HUDEP-2 (cell line): Measurements from ENCODE around the gene SPTSSB.
A peak's percentile ranks its signal among the peaks of the same experiment; 100 is the strongest.

Source experiments
- DNase-seq, 76 experiments: peaks; one replicate each; lab custom pipeline; 2025; ENCODE audit not compliant: unreplicated experiment in 76 of 76; lab: John Stamatoyannopoulos, UW

Gene SPTSSB, protein sequence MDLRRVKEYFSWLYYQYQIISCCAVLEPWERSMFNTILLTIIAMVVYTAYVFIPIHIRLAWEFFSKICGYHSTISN

DNA sequence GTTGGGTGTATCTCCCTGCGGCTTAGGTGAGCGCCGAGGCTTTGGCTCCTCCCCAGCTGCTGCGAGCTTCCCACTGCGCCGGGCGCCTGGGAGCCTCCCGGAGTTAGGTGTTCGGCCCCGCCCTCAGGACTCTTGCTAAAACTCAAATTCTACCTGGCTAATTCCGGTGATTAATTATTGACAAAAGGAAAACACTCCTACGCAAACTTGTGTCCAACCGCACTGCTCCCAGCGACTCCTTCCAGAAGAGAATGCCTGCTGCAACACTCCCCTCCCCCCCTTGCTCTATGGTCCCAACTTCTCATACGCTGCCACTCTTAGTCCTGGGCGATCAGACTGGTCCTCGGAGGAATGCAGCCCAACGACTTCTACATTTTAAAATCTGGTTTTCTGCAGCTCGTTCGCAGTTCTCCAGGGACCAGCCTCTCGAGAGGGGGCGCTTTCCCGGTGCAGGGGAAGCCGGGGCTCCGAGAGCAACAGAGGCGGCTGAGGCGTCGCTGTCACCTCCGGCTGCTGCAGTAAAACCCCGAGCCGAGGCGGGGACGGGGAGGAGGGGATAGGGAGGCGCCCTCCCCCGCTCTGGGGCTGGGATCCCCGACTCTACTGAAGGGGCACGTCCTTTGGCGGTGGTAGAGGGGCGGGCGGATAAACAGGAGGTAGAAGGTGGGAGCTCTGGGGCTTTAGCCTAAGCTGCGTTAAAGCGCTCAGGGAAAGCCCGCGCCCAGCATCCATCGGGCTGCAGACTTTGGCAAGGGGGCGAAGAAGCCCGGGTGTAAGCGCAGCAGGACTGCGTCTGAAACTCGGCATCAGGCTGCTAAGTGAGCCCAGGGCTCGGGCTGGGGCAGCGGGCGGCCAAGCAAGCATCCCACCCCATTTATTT is at the start of gene SPTSSB:
Gene SPTSSB (minus strand): TSS at position 77 of the 880 bp plus-strand sequence. CDS start 25,194 bp downstream, outside the sequence.
- DNase-seq = no peak

DNA sequence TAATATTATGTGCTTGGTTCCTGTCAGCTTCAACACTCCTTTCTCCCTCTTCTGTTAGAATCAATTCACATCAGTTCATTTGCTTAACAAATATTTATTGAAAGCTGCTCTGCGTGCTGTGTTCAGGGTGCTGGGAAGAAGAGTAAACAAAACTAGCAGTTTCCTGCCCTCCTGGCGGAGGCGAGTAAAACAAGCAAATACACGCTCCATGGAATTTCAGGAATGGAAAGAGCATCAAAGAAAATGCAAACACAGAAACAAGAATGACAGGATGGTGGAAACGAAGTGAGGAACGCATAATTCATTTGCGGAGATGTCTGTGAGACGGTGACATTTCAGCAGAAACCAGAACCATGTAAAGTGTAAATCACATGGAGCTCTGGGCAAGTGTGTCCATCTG is 49.4 kb upstream of the SPTSSB start:
- no peak for DNase-seq

DNA sequence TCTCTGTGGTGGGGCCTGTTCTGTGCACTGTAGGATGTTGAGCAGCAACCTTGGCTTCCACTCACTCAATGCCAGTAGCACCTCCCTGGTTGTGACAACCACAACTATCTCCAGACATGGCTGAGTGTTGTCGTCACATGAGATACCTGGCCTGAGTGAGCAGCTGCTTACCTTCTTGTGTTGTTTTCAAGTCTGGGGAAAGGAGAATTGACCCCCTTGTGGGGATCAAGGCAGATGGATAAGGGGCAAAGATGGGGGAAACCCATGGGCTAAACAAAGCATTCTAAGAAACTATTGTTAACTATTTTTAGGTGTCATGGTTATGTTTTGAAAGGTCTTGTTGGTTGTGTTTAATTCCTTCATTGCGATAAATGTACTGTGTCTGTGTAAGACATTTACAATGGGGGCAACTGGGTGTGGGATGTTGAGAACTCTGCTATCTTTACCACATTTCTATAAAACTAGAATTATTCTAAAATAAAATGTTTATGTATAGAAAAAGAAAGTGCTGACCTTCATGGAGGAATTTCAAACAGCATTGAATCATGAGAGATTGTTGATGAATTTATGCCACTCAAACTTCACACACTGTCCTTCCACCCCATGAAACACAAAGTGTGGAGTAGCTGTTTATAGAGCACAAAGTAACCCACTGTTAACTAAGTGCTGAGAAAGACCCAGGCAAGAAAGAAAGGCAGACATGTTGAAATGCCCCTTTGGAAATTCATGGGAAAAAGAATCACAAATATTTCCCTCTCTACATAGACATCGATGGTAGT is 48.4 kb upstream of the SPTSSB start:
- no peak for DNase-seq

DNA sequence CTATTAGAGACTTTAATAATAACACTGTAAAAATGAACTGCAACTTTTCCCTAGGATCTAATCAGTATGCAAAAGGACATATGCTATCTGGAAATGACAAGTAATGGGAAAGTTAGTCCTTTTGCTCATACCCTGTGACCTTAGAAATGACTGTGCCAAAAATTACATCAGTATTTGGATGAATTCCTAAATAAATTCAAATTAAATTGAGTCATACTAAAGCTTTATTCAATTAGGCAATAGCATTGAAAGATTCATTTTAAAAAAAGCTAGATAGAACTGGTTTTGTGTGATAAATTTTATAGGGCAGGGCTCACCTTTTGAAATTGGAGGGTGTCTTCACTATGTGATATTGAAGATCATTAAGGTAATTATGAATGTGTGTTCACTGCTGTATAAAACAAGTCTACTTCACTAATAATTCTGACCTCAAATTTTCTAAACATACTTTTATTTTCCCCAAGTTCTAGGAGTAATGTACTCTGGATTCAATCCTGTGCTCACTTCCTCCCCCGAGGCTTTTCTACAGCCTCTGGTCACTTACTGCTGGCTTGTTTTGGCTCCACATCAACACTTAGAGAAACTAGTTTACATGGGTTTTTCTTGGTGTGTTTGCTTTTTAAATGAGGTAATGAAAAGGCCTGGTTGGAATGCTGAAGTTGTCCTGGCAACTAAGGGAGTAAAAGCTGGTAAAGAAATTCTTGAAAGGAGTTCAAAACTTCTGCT is 44.4 kb upstream of the SPTSSB start:
- DNase-seq = no peak

DNA sequence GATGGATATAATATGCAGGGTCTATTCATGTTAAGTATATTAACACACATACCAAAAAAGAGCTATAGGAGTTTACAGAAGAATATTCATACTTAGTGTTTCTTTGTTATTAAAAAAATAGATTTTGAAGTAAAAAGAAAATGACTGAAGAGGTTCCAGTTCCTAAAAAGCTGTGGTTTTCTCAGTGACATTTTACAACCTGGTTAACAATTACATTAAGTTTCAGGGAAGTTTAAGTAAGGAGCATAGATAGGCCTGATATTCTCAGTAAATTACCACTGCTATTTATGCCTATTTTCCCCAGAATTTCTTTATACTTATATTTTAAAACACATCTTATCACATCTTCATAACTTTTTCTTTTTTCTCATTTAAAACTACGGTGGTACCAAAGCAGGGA is 43.6 kb upstream of the SPTSSB start:
- no peak for DNase-seq

DNA sequence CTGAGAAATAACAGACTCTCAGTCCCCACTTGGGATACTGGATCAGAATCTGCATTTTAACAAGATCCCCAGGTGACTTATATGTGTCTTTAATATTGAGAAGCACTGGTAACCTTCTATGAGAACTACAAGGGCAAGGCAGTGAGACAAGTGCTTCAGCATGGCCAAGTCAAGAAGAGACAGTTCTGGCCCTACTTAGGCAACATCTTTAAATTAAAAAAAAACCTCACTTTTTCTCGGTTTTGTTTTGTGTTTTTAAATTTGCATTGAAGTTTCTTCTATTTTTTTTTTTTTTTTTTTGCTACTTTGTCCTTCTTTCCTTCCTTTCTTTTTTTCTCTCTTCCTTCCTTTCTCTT is 42.5 kb upstream of the SPTSSB start:
- no peak for DNase-seq

DNA sequence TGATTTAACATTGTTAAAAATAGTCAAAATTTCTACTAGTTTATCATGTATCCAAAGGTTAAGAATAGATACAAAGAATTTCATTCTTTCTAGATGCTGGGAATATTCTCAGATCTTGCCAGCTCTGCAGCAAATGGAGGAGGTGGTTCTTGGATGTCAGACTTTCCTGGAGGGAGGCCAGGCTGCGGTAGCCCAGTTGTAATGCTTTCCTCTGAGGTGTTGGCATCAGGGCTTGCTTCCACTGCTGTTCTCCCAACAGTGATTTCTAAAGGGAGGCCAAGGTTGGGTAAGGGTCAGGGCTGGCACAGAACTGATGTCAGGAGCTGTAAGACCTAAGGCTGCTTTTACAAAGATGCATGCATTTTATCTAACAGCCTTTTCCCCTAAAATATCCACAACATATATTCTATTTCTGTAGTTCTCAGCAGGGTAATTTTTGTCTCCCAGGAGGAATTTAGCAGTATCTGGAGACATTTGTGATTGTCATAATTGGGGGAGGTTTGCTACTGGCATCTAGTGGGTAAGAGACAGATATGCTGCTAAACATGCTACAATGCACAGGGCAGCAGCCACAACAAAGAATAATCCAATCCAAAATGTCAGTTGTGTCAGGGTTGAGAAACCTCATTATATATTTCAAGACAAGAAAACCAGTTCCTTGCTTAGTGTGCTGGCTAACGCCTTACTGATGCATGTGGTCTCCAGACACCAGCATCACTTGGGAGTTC is 42.0 kb upstream of the SPTSSB start:
- no peak for DNase-seq

DNA sequence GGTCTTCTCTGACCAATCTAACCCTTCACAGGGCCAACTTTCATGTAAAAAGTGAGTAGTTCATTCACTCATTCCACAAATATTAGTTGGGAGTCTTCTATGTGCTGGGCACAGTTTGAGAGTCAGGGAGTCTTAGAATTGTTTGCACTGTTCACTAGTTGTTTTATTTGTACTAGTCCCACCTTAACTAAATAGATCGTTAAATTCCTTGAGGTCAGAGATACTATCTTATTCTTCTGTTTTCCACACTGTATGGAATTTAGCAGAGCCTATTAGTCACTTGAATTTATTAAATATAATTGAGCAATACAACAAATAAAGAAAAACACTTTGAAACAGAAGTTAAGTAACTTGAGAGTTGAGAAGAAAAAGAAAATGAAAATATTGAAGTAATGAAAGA is 40.8 kb upstream of the SPTSSB start:
- DNase-seq = no peak

DNA sequence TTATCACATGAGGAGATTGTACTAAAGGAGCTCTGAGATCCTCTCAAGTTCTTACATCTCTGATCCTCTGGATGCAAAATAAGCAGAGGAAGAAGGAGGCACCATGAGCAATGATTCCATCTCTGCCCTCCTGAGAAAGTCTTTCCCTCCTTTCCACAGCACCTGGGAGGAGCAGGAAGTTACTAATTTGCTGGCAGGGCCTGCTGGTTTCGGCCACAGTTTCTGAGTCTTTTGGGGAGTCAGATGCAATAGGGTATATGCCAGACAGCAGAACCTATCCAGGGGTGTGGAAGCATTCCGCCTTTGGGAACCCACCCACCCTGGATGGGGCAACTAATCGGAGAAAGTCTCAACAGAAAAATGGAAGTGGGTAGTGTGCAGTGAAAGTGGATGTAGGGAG is 38.5 kb upstream of the SPTSSB start:
- DNase-seq = no peak

DNA sequence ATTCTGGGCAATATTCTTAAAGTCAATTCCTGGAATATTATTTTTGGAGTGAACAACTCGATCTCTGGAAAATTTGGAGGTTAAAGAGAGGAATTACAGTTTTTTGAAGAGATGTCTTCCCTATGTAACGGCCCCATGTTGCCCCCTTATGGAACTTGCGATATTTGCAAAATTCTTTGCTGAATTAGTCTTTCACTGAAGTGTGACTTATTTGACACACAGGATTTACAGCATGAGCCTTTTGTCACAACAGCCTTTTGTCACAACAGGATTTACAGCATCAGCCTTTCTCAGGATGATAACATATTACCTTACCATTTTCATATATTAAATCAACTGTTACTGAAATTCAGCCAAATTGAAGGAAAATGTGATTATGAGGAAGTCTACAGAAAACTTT is 37.8 kb upstream of the SPTSSB start:
- DNase-seq = peak in 22 of 76 experiments; percentile 0 to 52 (median 13)

DNA sequence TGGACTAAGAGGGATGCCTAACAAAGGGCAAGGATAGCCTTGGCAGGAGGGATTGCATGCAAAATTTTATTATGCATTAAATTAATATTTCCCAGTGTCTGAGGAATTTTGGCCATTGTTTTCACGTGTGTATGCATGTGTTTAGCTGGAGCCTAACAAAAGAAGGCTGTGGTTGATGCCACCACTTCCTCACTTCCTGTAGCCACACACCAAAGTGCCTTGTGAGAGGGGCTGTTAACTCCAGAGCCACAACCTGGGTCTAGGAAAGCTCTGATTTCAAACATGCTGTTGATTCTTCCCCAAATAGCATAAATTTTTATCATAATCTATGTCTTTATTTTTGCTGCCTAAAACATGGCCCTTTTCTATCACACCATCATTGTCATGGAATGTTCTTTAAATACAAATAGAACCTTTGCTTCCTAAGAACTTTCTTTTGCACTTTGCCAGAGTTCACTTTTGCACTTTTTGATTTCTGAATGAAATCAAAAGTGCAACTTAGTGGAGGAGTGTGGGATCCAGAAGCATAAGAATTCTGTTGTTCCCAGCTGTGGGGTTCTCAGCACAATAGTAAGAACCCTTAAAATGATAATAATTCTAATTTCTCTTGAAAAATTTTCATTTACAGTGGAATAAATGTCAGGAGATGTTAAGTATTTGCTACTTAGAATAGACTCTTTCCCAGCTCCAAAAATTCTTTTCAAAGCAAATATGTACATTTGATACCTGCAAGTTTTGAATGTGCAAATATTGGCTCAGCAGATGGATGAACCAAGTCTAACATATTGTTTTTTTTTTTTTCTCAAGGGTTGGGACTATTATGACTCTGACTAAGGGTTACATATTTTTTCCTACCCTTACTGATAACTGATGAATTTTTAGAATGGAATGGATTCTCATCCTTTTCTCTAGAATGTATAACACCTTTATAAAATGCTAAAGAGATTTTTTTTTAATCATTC is 35.6 kb upstream of the SPTSSB start:
- no peak for DNase-seq

DNA sequence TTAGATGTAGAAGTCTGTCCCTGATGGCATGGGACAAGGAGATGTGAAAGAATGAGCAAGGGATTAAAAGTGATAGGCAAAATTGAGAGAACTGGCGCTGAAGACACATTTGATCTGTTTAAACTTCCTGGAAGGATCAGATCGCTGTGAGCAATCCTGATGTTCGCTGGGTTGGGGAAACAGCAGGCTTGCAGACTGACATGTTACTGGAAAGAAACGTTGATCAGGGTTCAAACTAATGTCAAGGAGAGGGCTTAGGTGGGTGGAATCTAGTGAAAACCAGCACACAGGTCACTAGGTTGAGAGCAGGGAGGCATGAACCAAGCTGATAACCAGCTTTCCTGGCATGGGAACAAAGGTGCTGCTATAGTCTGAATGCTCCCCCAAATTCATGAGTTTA is 34.5 kb upstream of the SPTSSB start:
- DNase-seq = no peak

DNA sequence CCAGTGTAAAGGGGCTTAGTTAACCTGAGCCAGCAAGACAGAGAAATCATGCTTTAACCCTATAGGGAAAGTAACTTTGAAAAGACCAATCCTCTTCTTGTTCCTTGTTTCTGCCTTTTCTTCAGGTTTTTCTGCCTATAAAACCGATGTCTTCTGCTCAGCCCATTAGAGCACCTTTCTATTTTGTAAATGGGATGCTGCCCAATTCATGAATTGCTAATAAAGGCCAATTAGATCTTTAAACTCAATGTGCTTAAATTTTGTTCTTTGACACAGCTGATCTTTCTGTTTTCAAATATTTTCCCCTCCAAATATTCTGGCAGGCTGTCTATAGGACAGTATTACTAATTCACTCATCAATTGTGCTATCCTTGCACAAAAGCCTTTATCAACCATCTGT is 33.8 kb upstream of the SPTSSB start:
- DNase-seq = no peak

DNA sequence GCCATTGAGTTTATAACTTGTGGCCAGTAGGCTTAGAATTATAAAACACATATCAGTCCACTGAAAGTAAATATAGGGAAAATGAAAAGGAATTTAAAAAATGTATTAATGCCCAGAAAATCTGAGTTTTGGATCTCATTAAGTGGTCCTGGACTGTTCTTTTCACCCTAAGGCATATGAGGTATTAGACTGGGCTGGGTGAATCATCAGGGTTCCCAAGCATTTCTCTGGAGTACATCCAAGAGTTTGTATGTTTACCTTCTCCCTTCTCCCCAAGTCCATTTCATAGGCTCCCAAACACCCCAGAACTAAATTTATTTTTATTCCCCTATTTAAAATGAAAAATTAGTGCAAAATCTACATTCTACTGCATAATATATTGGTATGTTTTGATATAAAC is 31.9 kb upstream of the SPTSSB start:
- DNase-seq = no peak

DNA sequence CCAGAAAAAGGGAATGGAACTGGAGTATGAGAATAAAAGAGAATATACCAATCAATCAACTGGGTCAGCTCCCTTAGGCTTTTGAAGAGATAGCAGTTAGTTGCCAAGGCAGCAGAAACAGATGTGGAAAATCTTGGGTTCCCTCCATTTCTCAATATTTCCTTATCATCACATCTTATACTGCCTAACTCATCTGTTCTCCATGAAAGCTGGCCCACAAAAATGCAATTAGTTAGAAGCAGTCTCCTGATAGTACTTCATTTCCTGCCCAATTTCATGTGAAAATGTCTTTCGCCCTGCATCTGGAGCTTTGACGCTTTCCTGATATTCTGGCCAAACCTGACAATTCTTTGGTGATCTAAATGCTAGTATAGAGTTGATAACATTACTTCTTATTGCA is 30.1 kb upstream of the SPTSSB start:
- DNase-seq = no peak

DNA sequence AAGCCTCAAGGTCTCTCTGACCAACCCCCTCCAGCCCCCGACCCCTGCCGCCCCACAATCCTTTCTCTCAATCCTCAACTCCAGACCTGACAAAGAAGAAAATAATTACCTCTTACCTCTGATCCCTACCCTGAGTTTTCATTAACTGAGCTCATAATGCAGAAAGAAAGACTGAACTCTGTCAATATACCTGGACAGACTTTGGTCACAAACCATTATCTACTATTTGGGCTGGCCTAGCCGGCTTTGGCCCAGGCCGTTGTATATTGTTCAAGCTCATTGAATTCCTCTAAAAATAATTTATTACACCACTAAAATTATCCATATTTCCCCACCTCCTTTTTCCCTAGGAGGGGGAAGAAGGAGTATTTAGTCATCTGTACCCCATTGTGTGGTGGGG is 29.3 kb upstream of the SPTSSB start:
- no peak for DNase-seq

DNA sequence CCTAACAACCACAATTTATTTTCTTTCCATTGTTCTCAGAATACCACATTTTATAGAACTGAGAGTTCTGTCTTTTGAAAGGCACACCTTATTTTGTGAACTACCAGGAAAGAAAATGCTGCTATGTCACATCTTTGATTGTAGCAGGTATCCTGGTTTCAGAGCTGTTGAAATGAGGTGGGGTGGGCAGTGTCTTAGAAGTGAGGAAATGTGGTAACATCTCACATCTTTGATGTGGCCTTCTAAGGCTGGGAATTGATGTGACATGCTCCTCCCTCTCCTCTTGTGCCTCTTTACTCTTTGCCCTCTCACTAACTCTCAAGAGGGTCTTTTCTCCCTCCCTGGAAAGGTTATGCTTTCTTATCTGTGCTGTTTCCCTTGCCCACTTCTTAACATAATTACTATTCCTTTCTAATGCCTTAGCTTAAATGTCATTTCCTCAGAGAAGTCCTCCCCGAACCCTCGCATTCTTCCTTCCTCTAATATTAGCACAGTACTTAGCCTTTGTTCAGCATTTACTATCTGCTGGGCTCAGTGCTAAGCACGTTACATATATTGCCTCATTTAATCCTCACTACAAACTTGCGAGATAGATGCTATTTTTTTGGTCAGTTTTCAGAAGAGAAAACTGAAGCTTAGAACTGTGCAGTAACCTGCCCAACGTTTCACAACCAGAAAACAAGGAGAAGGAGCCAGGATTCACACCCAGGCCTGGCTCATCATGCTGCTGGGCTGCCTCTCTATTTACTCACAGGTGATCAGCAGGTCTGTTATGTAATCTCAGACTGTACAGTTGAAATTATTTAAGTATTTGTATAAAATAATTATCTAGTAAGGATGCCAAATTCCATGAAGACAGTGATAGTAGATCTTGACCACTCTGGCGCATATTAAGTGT is 24.0 kb upstream of the SPTSSB start:
- DNase-seq = no peak

DNA sequence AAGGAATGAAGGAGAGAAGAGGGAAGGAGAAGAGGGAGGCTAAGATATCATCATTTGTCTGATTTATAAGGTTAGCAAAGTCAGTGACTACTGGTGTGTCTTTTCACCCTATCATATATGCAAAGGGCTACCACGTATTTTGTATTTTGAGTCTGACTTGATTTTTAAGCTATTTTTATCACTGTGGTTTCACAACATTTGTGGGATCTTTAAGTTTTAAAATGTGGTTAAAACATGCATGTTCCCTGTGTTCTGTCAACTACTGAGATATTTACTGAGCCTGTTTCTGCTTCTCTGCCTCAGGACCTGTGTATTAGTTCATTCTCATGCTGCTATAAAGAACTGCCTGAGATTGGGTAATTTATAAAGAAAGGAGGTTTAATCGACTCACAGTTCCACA is 22.5 kb upstream of the SPTSSB start:
- no peak for DNase-seq
